ENCODE data around the gene RASSF5.

The RASSF5 gene, protein sequence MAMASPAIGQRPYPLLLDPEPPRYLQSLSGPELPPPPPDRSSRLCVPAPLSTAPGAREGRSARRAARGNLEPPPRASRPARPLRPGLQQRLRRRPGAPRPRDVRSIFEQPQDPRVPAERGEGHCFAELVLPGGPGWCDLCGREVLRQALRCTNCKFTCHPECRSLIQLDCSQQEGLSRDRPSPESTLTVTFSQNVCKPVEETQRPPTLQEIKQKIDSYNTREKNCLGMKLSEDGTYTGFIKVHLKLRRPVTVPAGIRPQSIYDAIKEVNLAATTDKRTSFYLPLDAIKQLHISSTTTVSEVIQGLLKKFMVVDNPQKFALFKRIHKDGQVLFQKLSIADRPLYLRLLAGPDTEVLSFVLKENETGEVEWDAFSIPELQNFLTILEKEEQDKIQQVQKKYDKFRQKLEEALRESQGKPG

DNA sequence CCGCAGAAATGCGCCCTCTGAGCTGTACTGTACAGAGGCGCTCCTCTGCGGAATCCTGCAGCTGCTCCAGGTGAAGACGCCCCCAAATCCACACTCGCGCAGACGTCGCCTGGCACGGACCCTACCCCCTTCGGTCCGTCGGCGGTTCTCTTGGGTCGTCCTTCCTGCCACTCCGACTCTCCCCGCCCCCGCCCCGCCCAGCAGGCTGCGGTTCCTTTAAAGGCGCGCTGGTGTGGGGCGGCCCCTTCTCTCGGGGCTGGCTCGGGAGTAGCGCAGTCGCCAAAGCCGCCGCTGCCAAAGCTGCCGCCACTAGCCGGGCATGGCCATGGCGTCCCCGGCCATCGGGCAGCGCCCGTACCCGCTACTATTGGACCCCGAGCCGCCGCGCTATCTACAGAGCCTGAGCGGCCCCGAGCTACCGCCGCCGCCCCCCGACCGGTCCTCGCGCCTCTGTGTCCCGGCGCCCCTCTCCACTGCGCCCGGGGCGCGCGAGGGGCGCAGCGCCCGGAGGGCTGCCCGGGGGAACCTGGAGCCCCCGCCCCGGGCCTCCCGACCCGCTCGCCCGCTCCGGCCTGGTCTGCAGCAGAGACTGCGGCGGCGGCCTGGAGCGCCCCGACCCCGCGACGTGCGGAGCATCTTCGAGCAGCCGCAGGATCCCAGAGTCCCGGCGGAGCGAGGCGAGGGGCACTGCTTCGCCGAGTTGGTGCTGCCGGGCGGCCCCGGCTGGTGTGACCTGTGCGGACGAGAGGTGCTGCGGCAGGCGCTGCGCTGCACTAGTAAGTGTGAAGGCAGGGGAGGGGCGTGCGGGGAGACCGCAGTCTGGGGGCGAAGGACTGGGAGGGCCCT, at the start of gene RASSF5:
TSS of gene RASSF5 (plus strand) at position 248 of the 846 bp plus-strand sequence. CDS start at position 320, 72 bp downstream.
- TF ChIP-seq, protein P1, sequence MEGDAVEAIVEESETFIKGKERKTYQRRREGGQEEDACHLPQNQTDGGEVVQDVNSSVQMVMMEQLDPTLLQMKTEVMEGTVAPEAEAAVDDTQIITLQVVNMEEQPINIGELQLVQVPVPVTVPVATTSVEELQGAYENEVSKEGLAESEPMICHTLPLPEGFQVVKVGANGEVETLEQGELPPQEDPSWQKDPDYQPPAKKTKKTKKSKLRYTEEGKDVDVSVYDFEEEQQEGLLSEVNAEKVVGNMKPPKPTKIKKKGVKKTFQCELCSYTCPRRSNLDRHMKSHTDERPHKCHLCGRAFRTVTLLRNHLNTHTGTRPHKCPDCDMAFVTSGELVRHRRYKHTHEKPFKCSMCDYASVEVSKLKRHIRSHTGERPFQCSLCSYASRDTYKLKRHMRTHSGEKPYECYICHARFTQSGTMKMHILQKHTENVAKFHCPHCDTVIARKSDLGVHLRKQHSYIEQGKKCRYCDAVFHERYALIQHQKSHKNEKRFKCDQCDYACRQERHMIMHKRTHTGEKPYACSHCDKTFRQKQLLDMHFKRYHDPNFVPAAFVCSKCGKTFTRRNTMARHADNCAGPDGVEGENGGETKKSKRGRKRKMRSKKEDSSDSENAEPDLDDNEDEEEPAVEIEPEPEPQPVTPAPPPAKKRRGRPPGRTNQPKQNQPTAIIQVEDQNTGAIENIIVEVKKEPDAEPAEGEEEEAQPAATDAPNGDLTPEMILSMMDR (IDR thresholded peaks at IDR 0.05; ENCODE audit: low read depth, low read length), result no peak
- peak; percentile 57 to 77 for DNase-seq (ENCODE audit: low read depth in 2 of 2)
- peak within 1 kb of the TSS; percentile 50 to 55 for H3K4me3 ChIP-seq (replicated peaks in 1 of 2; ENCODE audit: low read depth in 2 of 2, low read length in 2 of 2)

DNA sequence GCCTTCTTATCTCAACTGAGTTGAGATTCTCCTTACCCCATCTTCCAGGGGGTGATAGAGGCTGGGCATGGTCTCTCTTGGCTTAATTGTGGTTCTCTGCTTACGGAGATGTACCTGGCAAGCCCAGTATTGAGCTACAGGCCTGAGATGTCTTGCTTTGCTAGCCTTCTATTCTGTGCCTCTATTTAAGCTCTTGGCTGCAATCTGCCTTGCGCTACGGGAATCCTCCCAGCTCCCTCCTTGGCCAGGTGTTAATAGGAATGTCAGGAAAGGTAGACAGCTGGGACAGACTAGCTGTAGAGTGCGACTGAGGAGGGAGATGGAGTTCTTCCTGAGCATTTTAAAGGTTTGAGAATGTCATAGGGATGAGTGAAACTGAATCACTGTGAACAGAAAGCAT, 47.6 kb upstream of the RASSF5 start:
- DNase-seq (ENCODE audit: low read depth in 2 of 2), result no peak
- TF ChIP-seq, protein P1 (IDR thresholded peaks at IDR 0.05; ENCODE audit: low read depth, low read length), result no peak
- no peak overlapping the region for H3K4me3 ChIP-seq (replicated peaks in 1 of 2; ENCODE audit: low read depth in 2 of 2, low read length in 2 of 2)

DNA sequence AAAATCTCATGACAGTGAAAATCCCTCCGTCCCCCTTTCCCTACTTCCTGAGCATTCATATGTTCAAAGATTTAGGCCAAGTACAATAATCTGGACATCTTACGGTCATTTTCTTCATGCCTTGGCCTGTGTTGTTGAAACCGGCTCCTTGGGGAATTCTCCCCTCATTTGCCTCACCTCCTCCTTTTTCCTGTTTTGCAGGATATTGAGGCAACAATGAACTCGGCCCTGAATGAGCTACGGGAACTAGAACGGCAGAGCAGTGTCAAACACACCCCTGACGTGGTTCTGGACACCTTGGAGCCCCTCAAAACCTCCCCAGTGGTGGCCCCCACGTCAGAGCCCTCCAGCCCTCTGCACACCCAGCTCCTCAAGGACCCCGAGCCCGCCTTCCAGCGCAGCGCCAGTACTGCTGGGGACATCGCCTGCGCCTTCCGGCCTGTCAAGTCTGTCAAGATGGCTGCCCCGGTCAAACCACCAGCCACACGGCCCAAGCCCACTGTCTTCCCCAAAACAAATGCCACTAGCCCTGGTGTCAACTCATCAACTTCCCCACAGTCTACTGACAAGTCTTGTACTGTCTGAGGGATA, 46.4 kb upstream of the RASSF5 start:
- TF ChIP-seq, protein P1 (IDR thresholded peaks at IDR 0.05; ENCODE audit: low read depth, low read length), result no peak
- peak; percentile 58 to 77 for DNase-seq (ENCODE audit: low read depth in 2 of 2)
- H3K4me3 ChIP-seq (replicated peaks in 1 of 2; ENCODE audit: low read depth in 2 of 2, low read length in 2 of 2), result no peak overlapping the region

DNA sequence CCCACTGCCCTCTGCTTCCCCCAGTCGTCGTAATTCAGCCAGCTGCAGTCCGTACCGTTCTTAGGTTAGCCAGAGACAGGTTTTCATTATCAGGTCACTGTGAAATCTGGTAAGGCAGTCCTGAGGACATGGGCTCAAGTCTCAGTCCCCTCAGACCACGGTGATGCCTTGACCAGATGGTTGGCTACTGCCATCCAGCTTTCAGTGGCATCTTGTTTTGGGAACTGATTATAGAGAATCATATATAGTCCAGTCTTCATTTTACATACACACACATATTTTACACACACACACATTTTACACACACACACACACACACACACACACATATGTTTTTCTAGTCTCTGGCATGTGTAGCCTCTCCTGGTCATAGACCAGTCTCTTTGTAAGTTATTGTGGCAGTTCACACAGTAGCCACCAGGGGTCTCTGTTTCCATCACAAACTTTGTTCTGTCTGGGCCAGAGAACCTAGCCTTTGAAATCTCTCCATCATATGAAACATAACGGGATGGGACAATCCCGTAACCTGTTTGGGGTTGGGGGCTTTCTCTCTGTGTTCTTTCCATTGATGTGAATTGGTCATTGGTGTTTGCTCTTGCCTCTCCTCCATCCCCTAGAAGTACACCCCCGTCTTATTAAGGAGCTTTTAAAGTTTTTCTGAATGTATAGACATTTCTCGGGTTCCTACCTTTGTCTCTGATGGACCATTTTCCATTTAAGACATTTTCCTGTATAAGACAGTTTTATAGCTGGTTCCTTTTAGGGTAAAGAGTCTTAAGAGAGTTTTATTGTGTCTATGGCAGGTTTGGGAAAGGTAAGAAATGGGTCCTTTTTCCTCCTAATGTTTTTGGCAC, 45.5 kb upstream of the RASSF5 start:
- peak; percentile 85 to 86 for DNase-seq (ENCODE audit: low read depth in 2 of 2)
- no peak overlapping the region for H3K4me3 ChIP-seq (replicated peaks in 1 of 2; ENCODE audit: low read depth in 2 of 2, low read length in 2 of 2)
- TF ChIP-seq, protein P1 (IDR thresholded peaks at IDR 0.05; ENCODE audit: low read depth, low read length), result peak; percentile 80

DNA sequence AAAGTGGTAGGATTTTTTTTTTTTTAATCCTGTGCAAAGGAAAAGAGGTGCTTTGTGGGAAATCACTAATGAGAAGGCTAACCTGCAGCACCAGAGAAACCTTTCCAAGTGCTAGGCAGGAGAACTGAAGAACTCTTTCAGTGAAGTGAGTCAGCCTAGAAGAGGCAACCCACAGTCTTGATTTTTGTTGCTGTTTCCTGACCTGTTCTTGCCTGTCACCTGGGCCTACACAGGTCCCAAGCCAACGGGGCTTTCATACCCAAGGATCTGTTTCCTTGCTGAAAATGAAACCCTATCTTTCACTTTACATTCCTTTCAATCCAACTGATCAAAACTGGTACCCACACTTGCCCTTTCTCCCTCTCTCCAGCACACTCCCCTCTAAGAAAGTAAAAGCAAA, 44.2 kb upstream of the RASSF5 start:
- no peak overlapping the region for H3K4me3 ChIP-seq (replicated peaks in 1 of 2; ENCODE audit: low read depth in 2 of 2, low read length in 2 of 2)
- TF ChIP-seq, protein P1 (IDR thresholded peaks at IDR 0.05; ENCODE audit: low read depth, low read length), result no peak
- no peak for DNase-seq (ENCODE audit: low read depth in 2 of 2)

DNA sequence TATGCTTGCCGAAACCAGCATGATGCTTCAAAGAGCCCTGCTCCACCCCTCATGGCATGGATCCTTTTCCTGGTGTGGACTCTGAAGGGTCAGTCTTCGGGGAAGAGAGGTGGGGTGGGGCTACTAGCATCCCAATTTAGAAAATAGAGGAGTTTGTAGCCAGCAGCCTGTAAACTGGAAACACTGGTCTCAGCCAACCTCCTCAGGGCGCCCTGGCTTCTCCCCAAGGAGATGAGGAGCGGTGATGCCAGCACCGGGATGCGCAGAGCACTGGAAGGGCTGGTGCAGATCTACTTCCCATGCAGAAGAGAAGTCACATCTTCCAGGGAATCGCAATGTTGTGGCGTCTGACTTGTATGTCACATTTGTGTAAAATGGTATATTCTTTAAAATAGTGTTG, 43.4 kb upstream of the RASSF5 start:
- TF ChIP-seq, protein P1 (IDR thresholded peaks at IDR 0.05; ENCODE audit: low read depth, low read length), result no peak

More for the DNA sequence above, 43.4 kb upstream of the RASSF5 start:
- no peak overlapping the region for H3K4me3 ChIP-seq (replicated peaks in 1 of 2; ENCODE audit: low read depth in 2 of 2, low read length in 2 of 2)
- no peak for DNase-seq (ENCODE audit: low read depth in 2 of 2)
